H1 (cell line): Measurements from ENCODE around the gene SMYD3. TPM values are rescaled to one million over a fixed set of nuclear protein-coding genes. Genes with fewer than 3 reads are reported as not detected.

Experiments used
- CTCF ChIA-PET: fragments of 300-600 bp; sonication (Branson Sonifier 250); formaldehyde crosslinking; loops from one replicate; lab custom pipeline; 2021; ENCODE audit not compliant: partially characterized antibody; lab: Charles Lee
- POLR2A ChIA-PET: fragments of 300-600 bp; sonication (Branson Sonifier 250); formaldehyde crosslinking; loops from one replicate; lab custom pipeline; 2021; ENCODE audit warnings: inconsistent platforms; ENCODE audit not compliant: partially characterized antibody; lab: Charles Lee
- DNase-seq, 2 experiments: peaks; one replicate each; pipeline versions ENCODE4 v3.0.0 to v3.0.0-alpha.2; 2010 to 2022; ENCODE audit warnings: low spot score in 2 of 2, low read depth in 1 of 2, mixed read lengths in 1 of 2
- FAIRE-seq: peaks from 2 replicates; lab custom pipeline; 2011; peaks lifted over from hg19 to GRCh38; lab: Jason Lieb, UNC
- H2AFZ ChIP-seq: 2 replicates; pipeline ENCODE4 v1.8.1; 2012; ENCODE audit warnings: low read length, inconsistent platforms
- H2AK5ac ChIP-seq: 2 replicates; pipeline ENCODE4 v1.6.1; 2013; ENCODE audit warnings: low read depth, low read length
- H2BK120ac ChIP-seq: replicated peaks from 2 replicates; pipeline ENCODE3; 2013; ENCODE audit warnings: low read depth, low read length, inconsistent platforms
- H2BK12ac ChIP-seq: 2 replicates; pipeline ENCODE4 v1.6.1; 2013; ENCODE audit warnings: low read depth, low read length
- H2BK15ac ChIP-seq: 2 replicates; pipeline ENCODE4 v1.6.1; 2013; ENCODE audit warnings: low read length
- H2BK20ac ChIP-seq: 2 replicates; pipeline ENCODE4 v1.6.1; 2013; ENCODE audit warnings: low read length
- H2BK5ac ChIP-seq: 2 replicates; pipeline ENCODE4 v1.6.1; 2013; ENCODE audit warnings: low read depth, low read length
- H3K14ac ChIP-seq: 2 replicates; pipeline ENCODE4 v1.6.1; 2013; ENCODE audit warnings: inconsistent platforms; ENCODE audit not compliant: insufficient read length
- H3K18ac ChIP-seq: 2 replicates; pipeline ENCODE4 v1.6.1; 2013; ENCODE audit warnings: low read length; ENCODE audit errors: extremely low read depth
- H3K23ac ChIP-seq: 2 replicates; pipeline ENCODE4 v1.6.1; 2013; ENCODE audit warnings: inconsistent platforms; ENCODE audit not compliant: insufficient read length
- H3K23me2 ChIP-seq: 2 replicates; pipeline ENCODE4 v1.6.1; 2013; ENCODE audit warnings: low read depth, low read length
- H3K27ac ChIP-seq: 2 replicates; pipeline ENCODE4 v1.6.1; 2011; ENCODE audit warnings: low read depth, low read length, inconsistent platforms
- H3K27me3 ChIP-seq, 4 experiments: replicated peaks in 1 of 4; 1 replicate in 1 of 4; 2 replicates in 3 of 4; pipeline versions ENCODE4 v1.6.1 to v1.8.1; 2011 to 2013; ENCODE audit warnings: low read length in 3 of 4, mild to moderate bottlenecking in 3 of 4, inconsistent platforms in 2 of 4, mixed read lengths in 2 of 4, moderate library complexity in 1 of 4; ENCODE audit not compliant: control insufficient read depth in 3 of 4, insufficient read depth in 3 of 4; ENCODE audit errors: extremely low read depth in 1 of 4
- H3K36me3 ChIP-seq, 4 experiments: 2 replicates each; pipeline versions ENCODE4 v1.6.1 to v1.8.1; 2011 to 2013; ENCODE audit warnings: mild to moderate bottlenecking in 4 of 4, low read length in 3 of 4, moderate library complexity in 2 of 4, control low read depth in 1 of 4, inconsistent platforms in 1 of 4; ENCODE audit not compliant: insufficient read depth in 4 of 4, control insufficient read depth in 2 of 4
- H3K4ac ChIP-seq: replicated peaks from 2 replicates; pipeline ENCODE3; 2013; ENCODE audit warnings: low read length, low read depth, mixed read lengths, inconsistent platforms; ENCODE audit not compliant: insufficient read length
- H3K4me1 ChIP-seq, 4 experiments: replicated peaks in 1 of 4; 1 replicate in 1 of 4; 2 replicates in 3 of 4; pipeline versions ENCODE4 v1.6.1 to v1.8.1; 2011 to 2013; ENCODE audit warnings: low read length in 3 of 4, inconsistent platforms in 2 of 4, mixed read lengths in 1 of 4; ENCODE audit not compliant: insufficient read depth in 4 of 4, control insufficient read depth in 3 of 4
- H3K4me2 ChIP-seq, 2 experiments: 2 replicates each; pipeline versions ENCODE4 v1.6.1 to v1.8.1; 2011 to 2013; ENCODE audit warnings: low read depth in 2 of 2, low read length in 2 of 2, control low read depth in 1 of 2, inconsistent platforms in 1 of 2, mild to moderate bottlenecking in 1 of 2; ENCODE audit not compliant: insufficient read depth in 1 of 2
- H3K4me3 ChIP-seq, 4 experiments: fragments of 200-600, 300-600 bp in 1 of 4; sonication (generic), shearing (Covaris generic), sonication (Bioruptor Twin) in 1 of 4; 2 replicates each; pipeline versions ENCODE4 v1.5.1 to v1.8.1; 2011 to 2016; ENCODE audit warnings: low read length in 4 of 4, low read depth in 3 of 4, control low read depth in 2 of 4, inconsistent platforms in 2 of 4, mild to moderate bottlenecking in 2 of 4, mixed read lengths in 1 of 4, moderate library complexity in 1 of 4; ENCODE audit not compliant: insufficient read depth in 2 of 4; ENCODE audit errors: extremely low read depth in 1 of 4
- H3K56ac ChIP-seq: replicated peaks from 2 replicates; pipeline ENCODE3; 2013; ENCODE audit warnings: low read depth, mild to moderate bottlenecking, mixed read lengths, low read length, inconsistent platforms; ENCODE audit not compliant: insufficient read length
- H3K79me1 ChIP-seq: 2 replicates; pipeline ENCODE4 v1.6.1; 2013; ENCODE audit warnings: low read depth, low read length, control low read depth
- H3K79me2 ChIP-seq, 2 experiments: 2 replicates each; pipeline versions ENCODE4 v1.6.1 to v1.8.1; 2012 to 2013; ENCODE audit warnings: low read length in 2 of 2, mild to moderate bottlenecking in 2 of 2, inconsistent platforms in 1 of 2; ENCODE audit not compliant: insufficient read depth in 2 of 2, control insufficient read depth in 1 of 2
- H3K9ac ChIP-seq, 4 experiments: replicated peaks in 1 of 4; 1 replicate in 1 of 4; 2 replicates in 3 of 4; pipeline versions ENCODE4 v1.6.1 to v1.8.1; 2011 to 2013; ENCODE audit warnings: low read depth in 3 of 4, low read length in 3 of 4, control low read depth in 2 of 4, mild to moderate bottlenecking in 2 of 4, moderate library complexity in 2 of 4, inconsistent platforms in 1 of 4; ENCODE audit errors: extremely low read depth in 1 of 4
- H3K9me3 ChIP-seq, 2 experiments: 2 replicates each; pipeline versions ENCODE4 v1.6.1 to v1.8.1; 2012 to 2013; ENCODE audit warnings: mild to moderate bottlenecking in 2 of 2, moderate library complexity in 2 of 2, control low read depth in 1 of 2, inconsistent platforms in 1 of 2, low read depth in 1 of 2, low read length in 1 of 2, mixed read lengths in 1 of 2; ENCODE audit not compliant: insufficient read depth in 2 of 2
- H4K20me1 ChIP-seq, 2 experiments: replicated peaks in 1 of 2; 2 replicates each; pipeline versions ENCODE3 to v1.8.1; 2011 to 2013; ENCODE audit warnings: inconsistent platforms in 2 of 2, low read length in 2 of 2, mild to moderate bottlenecking in 1 of 2; ENCODE audit not compliant: insufficient read depth in 2 of 2, control insufficient read depth in 1 of 2
- H4K5ac ChIP-seq: 2 replicates; pipeline ENCODE4 v1.6.1; 2013; ENCODE audit warnings: low read length, low read depth, mixed read lengths, inconsistent platforms; ENCODE audit not compliant: insufficient read length
- H4K8ac ChIP-seq: 2 replicates; pipeline ENCODE4 v1.8.0; 2013; ENCODE audit warnings: mild to moderate bottlenecking, moderate library complexity, low read length, inconsistent platforms; ENCODE audit not compliant: insufficient read depth; ENCODE audit errors: extremely low read depth
- H4K91ac ChIP-seq: replicated peaks from 2 replicates; pipeline ENCODE3; 2013; ENCODE audit warnings: low read length, mixed read lengths, inconsistent platforms; ENCODE audit not compliant: insufficient read length
- HDAC6 ChIP-seq: IDR thresholded peaks from one replicate; pipeline ENCODE4 v1.7.1; 2012; ENCODE audit warnings: low read depth, mild to moderate bottlenecking, inconsistent platforms, low read length, moderate library complexity
- PHF8 ChIP-seq: fragments of 200-600 bp; sonication (generic); conservative IDR thresholded peaks from 2 replicates; pipeline ENCODE4 v1.7.1; 2012; ENCODE audit warnings: low read depth, mild to moderate bottlenecking, inconsistent platforms, low read length, moderate library complexity
- RXRA ChIP-seq: IDR thresholded peaks from 2 replicates; pipeline ENCODE4 v1.6.1; 2011; ENCODE audit warnings: low read depth, mild to moderate bottlenecking, low read length, moderate library complexity; ENCODE audit not compliant: insufficient read depth
- polyA plus RNA-seq, 7 experiments: library from polyadenylated mRNA; depleted of rRNA in 3 of 7; stranded (reverse) in 5 of 7; unstranded in 2 of 7; fragments of >200 nt in 5 of 7; fragments of 200-250 nt in 2 of 7; gene quantifications; 1 replicate in 5 of 7; 2 replicates in 1 of 7; 4 replicates in 1 of 7; pipeline versions ENCODE4 v1.2.1 to v1.2.3, GENCODE V29; 2011 to 2013; ENCODE audit warnings: missing spikeins in 2 of 7, mixed read lengths in 2 of 7
- total RNA-seq: library from RNA; stranded (reverse); fragmentation: NEBNext Ultra II Directional; extraction: Animal tissue kit (Norgen Biotek cat#: 25700); gene quantifications from 2 replicates; pipeline ENCODE4 v1.2.1, GENCODE V29; 2021

Gene SMYD3
- total and polyA plus RNA-seq, 2 of the 8 experiments (the other 6 are each of a cell fraction or from before 2014, with no cell fraction given), result 17.3 to 25.4 TPM

- DNase-seq (no peak), FAIRE-seq (no peak)
- H2BK15ac ChIP-seq, result no peak overlapping the region
- no peaks in the 10 kb centered on the region for H3K79me2 ChIP-seq
- no peak overlapping the region for H3K4ac ChIP-seq
- no peak overlapping the region for H4K91ac ChIP-seq
- H3K4me2 ChIP-seq, result no peak overlapping the region
- no peaks in the 10 kb centered on the region for H3K79me1 ChIP-seq
- no peak overlapping the region for H3K27ac ChIP-seq
- H3K18ac ChIP-seq, result no peak overlapping the region
- no peak overlapping the region for H2BK12ac ChIP-seq
- POLR2A ChIA-PET, result no interaction called here
- H3K36me3 ChIP-seq, result no peaks in the 10 kb centered on the region
- no peak overlapping the region for H2BK5ac ChIP-seq
- no peak overlapping the region for H3K23ac ChIP-seq
- H2BK120ac ChIP-seq, result no peak overlapping the region
- no peaks in the 10 kb centered on the region for H3K27me3 ChIP-seq
- H2BK20ac ChIP-seq, result no peak overlapping the region
- H3K4me1 ChIP-seq, result peaks cover 0 to 5% (median 2%) of the 10 kb centered on the region in 4 experiments; a peak in 2 of 7 replicates
- H2AFZ ChIP-seq, result no peak overlapping the region
- no peak overlapping the region for H4K8ac ChIP-seq
- TF ChIP-seq HDAC6 (no peak), RXRA (no peak), PHF8 (no peak)
- no peak overlapping the region for H2AK5ac ChIP-seq
- H3K56ac ChIP-seq, result no peak overlapping the region
- H4K20me1 ChIP-seq, result no peaks in the 10 kb centered on the region
- H3K4me3 ChIP-seq, result no peak overlapping the region
- no peak overlapping the region for H3K14ac ChIP-seq
- H3K9ac ChIP-seq, result no peak overlapping the region
- CTCF ChIA-PET, result no interaction called here
- no peaks in the 10 kb centered on the region for H3K23me2 ChIP-seq
- no peak overlapping the region for H4K5ac ChIP-seq
- H3K9me3 ChIP-seq, result no peaks in the 10 kb centered on the region
Measured at GRCh38 chr1:246270236-246270635, 236.8 kb downstream of the SMYD3 start.
